ENCODE measurements around the gene PLEKHA6. TPM values are rescaled to one million over a fixed set of nuclear protein-coding genes. Genes with fewer than 3 reads are reported as not detected.

Gene PLEKHA6
- total and polyA plus RNA-seq, 2 donors (not counting 1 experiment from before 2014, with no cell fraction given): 0.31 to 0.47 TPM

GRCh38 chr1:204207136-204207616, 152.6 kb downstream of the PLEKHA6 start:
- no peaks in the 10 kb centered on the region for H3K4me1 Mint-ChIP-seq
- WGBS (ENCODE audit: insufficient coverage): 20% methylated on average over 13 of the region's 13 CpGs
- Histone ChIP-seq H3K4me2 (replicated peaks; ENCODE audit: low read depth, low read length, poor library complexity, severe bottlenecking) (no peak overlapping the region), H3K4me3 (ENCODE audit: control extremely low read depth in 1 of 5, extremely low read depth in 1 of 5, insufficient read depth in 1 of 5, low read depth in 2 of 5, low read length in 4 of 5) (no peak overlapping the region), H3K36me3 (replicated peaks in 1 of 2; ENCODE audit: control extremely low read depth in 1 of 2, control insufficient read depth in 1 of 2, extremely low read depth in 1 of 2, insufficient read depth in 2 of 2, low read length in 1 of 2) (no peaks in the 10 kb centered on the region), H3K27me3 (replicated peaks in 1 of 4; ENCODE audit: control extremely low read depth in 1 of 4, control insufficient read depth in 3 of 4, insufficient read depth in 4 of 4, low read length in 3 of 4) (peaks cover 0 to 21% (median 13%) of the 10 kb centered on the region in 4 experiments), H3K27ac (ENCODE audit: low read length in 2 of 2) (no peak overlapping the region), H2AFZ (ENCODE audit: insufficient read depth, low read depth, low read length, poor library complexity, severe bottlenecking) (peak overlapping the region; percentile 14), H3K4me1 (ENCODE audit: control insufficient read depth in 2 of 2, insufficient read depth in 2 of 2, low read length in 2 of 2) (peaks cover 0 to 6% of the 10 kb centered on the region in 2 donors), H3K9ac (ENCODE audit: low read length) (no peak overlapping the region), H3K79me2 (ENCODE audit: control insufficient read depth, insufficient read depth, low read length) (no peaks in the 10 kb centered on the region), H4K20me1 (ENCODE audit: control insufficient read depth, insufficient read depth, low read length, poor library complexity, severe bottlenecking) (no peaks in the 10 kb centered on the region), H3K9me3 (ENCODE audit: control extremely low read depth in 1 of 3, control insufficient read depth in 2 of 3, insufficient read depth in 1 of 3, low read length in 2 of 3) (peaks cover 0 to 3% (median 0%) of the 10 kb centered on the region in 3 donors)
- ChIA-PET CTCF (interaction anchor here (0.5 to 2.0 kb wide), 16 partner anchors 9 to 581 kb away, joined by 3 to 8 read pairs (median 3); partner anchors contain the start of gene ATP2B4), POLR2A (no interaction called here)
- no peak overlapping the region for H3K4me3 Mint-ChIP-seq
- no peaks in the 10 kb centered on the region for H3K9me3 Mint-ChIP-seq (ENCODE audit: insufficient read depth)
- ATAC-seq (ENCODE audit: low read depth): peak; percentile 78
- H3K27me3 Mint-ChIP-seq: peaks cover 32% of the 10 kb centered on the region
- DNase-seq: peak; percentile 71
- TF ChIP-seq EZH2 (IDR thresholded peaks at IDR 0.05; ENCODE audit: borderline replicate concordance, insufficient read depth, low read depth, low read length, poor library complexity, severe bottlenecking) (no peak), CTCF (IDR thresholded peaks at IDR 0.05) (peak; percentile 92)
- H3K27ac Mint-ChIP-seq: no peak overlapping the region
- intact Hi-C loops (cut with micrococcal nuclease): loop anchor here (1.0 kb wide), 2 partner anchors 45 to 346 kb away; partner anchors contain the start of gene SNRPE

- Mint-ChIP-seq H3K9me3 (ENCODE audit: insufficient read depth) (no peaks in the 10 kb centered on the region), H3K27ac (no peak overlapping the region), H3K4me1 (no peaks in the 10 kb centered on the region), H3K27me3 (peaks cover 33% of the 10 kb centered on the region), H3K4me3 (no peak overlapping the region)
- ATAC-seq (ENCODE audit: low read depth) (no peak), DNase-seq (no peak)
- H4K20me1 ChIP-seq (ENCODE audit: control insufficient read depth, insufficient read depth, low read length, poor library complexity, severe bottlenecking): no peaks in the 10 kb centered on the region
- H3K27me3 ChIP-seq (replicated peaks in 1 of 4; ENCODE audit: control extremely low read depth in 1 of 4, control insufficient read depth in 3 of 4, insufficient read depth in 4 of 4, low read length in 3 of 4): peaks cover 0 to 21% (median 13%) of the 10 kb centered on the region in 4 experiments
- intact Hi-C loops (cut with micrococcal nuclease): no loop called here
- no peak overlapping the region for H3K4me3 ChIP-seq (ENCODE audit: control extremely low read depth in 1 of 5, extremely low read depth in 1 of 5, insufficient read depth in 1 of 5, low read depth in 2 of 5, low read length in 4 of 5)
- peaks cover 0 to 6% of the 10 kb centered on the region in 2 donors for H3K4me1 ChIP-seq (ENCODE audit: control insufficient read depth in 2 of 2, insufficient read depth in 2 of 2, low read length in 2 of 2)
- TF ChIP-seq CTCF (IDR thresholded peaks at IDR 0.05): no peak
- TF ChIP-seq EZH2 (IDR thresholded peaks at IDR 0.05; ENCODE audit: borderline replicate concordance, insufficient read depth, low read depth, low read length, poor library complexity, severe bottlenecking): no peak
- ChIA-PET POLR2A (no interaction called here), CTCF (interaction anchor here (0.7 to 2.0 kb wide), 6 partner anchors 13 to 157 kb away, joined by 3 to 8 read pairs (median 3); no protein-coding TSS in a partner anchor)
- H3K27ac ChIP-seq (ENCODE audit: low read length in 2 of 2): no peak overlapping the region
- no peak overlapping the region for H3K4me2 ChIP-seq (replicated peaks; ENCODE audit: low read depth, low read length, poor library complexity, severe bottlenecking)
- H3K79me2 ChIP-seq (ENCODE audit: control insufficient read depth, insufficient read depth, low read length): no peaks in the 10 kb centered on the region
- peaks cover 0 to 3% (median 0%) of the 10 kb centered on the region in 3 donors for H3K9me3 ChIP-seq (ENCODE audit: control extremely low read depth in 1 of 3, control insufficient read depth in 2 of 3, insufficient read depth in 1 of 3, low read length in 2 of 3)
- no peak overlapping the region for H3K9ac ChIP-seq (ENCODE audit: low read length)
- no peaks in the 10 kb centered on the region for H3K36me3 ChIP-seq (replicated peaks in 1 of 2; ENCODE audit: control extremely low read depth in 1 of 2, control insufficient read depth in 1 of 2, extremely low read depth in 1 of 2, insufficient read depth in 2 of 2, low read length in 1 of 2)
- 57% methylated on average over 1 of the region's 2 CpGs for WGBS (ENCODE audit: insufficient coverage)
- no peak overlapping the region for H2AFZ ChIP-seq (ENCODE audit: insufficient read depth, low read depth, low read length, poor library complexity, severe bottlenecking)
Observed at GRCh38 chr1:204206121-204206520, 153.6 kb downstream of the PLEKHA6 start.
